ENCODE results near the gene UCK1. TPM values are rescaled to one million over a fixed set of nuclear protein-coding genes. Genes with fewer than 3 reads are reported as not detected.

UCK1 gene
- total and polyA plus RNA-seq, 11 donors = 16.4 to 45.1 (median 24.9) TPM

- Histone ChIP-seq H3K36me3 (peaks cover 3 to 65% (median 57%) of the 10 kb centered on the region in 9 donors), H3K27me3 (no peaks in the 10 kb centered on the region), H3K4me3 (no peak overlapping the region), H3K4me1 (peaks cover 0 to 24% (median 16%) of the 10 kb centered on the region in 12 donors), H3K27ac (no peak overlapping the region), H3K9me3 (no peaks in the 10 kb centered on the region)
- DNase-seq (no peak), ATAC-seq (no peak)
- 72 to 80% (median 76%) methylated on average over 7 of the region's 7 CpGs for WGBS, 4 donors
- intact Hi-C loops (cut with DNase I) = no loop called here
- TF ChIP-seq, protein P1, sequence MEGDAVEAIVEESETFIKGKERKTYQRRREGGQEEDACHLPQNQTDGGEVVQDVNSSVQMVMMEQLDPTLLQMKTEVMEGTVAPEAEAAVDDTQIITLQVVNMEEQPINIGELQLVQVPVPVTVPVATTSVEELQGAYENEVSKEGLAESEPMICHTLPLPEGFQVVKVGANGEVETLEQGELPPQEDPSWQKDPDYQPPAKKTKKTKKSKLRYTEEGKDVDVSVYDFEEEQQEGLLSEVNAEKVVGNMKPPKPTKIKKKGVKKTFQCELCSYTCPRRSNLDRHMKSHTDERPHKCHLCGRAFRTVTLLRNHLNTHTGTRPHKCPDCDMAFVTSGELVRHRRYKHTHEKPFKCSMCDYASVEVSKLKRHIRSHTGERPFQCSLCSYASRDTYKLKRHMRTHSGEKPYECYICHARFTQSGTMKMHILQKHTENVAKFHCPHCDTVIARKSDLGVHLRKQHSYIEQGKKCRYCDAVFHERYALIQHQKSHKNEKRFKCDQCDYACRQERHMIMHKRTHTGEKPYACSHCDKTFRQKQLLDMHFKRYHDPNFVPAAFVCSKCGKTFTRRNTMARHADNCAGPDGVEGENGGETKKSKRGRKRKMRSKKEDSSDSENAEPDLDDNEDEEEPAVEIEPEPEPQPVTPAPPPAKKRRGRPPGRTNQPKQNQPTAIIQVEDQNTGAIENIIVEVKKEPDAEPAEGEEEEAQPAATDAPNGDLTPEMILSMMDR (IDR thresholded peaks at IDR 0.05) = no peak
- TF ChIP-seq POLR2A (IDR thresholded peaks at IDR 0.05) = no peak
These were observed 31.8 kb downstream of the UCK1 start for GRCh38 chr9:131499254-131499767.

DNA sequence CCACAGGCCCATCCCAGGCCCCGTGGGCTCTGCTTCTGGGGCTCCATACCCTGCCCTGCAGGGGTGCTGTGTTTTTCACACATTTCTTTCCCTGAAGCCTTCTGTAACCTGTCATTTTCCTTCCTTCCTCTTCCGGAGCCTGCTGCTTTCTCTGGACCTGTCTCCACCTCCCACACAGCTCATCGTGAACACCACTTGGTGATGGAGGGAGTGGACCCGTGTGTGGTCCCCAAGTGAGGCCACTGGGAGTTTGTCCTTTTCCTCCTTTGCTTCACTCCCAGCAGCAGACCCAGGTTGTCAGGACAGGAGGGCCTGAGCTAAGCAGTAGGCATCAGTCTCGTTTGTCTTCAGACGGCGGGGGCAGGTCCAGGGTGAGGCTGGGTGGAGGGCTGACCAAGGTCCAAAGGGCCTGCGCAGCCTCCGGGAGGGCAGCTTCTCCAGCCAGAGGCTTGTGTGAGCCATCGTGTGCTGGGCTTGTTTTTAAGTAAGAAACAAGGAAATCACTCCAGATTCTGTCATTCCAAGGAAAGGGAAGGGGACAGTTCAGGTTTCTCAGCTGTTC, 34.1 kb downstream of the UCK1 start:
- peaks cover 4 to 89% (median 81%) of the 10 kb centered on the region in 9 donors for H3K36me3 ChIP-seq
- H3K4me1 ChIP-seq = peaks cover 0 to 5% (median 2%) of the 10 kb centered on the region in 12 donors
- 75 to 80% (median 78%) methylated on average over 10 of the region's 10 CpGs for WGBS, 4 donors
- no peak overlapping the region for H3K27ac ChIP-seq
- intact Hi-C loops (cut with DNase I) = no loop called here
- no peaks in the 10 kb centered on the region for H3K9me3 ChIP-seq
- no peak overlapping the region for H3K4me3 ChIP-seq
- H3K27me3 ChIP-seq = no peaks in the 10 kb centered on the region
- ATAC-seq (no peak), DNase-seq (peak in 1 of 5 donors; percentile 42)
- TF ChIP-seq POLR2A (IDR thresholded peaks at IDR 0.05) = no peak
- TF ChIP-seq, protein P1 (IDR thresholded peaks at IDR 0.05) = no peak

GRCh38 chr9:131495785-131496184, 35.3 kb downstream of the UCK1 start:
- Histone ChIP-seq H3K27ac (no peak overlapping the region), H3K4me3 (no peak overlapping the region), H3K9me3 (no peaks in the 10 kb centered on the region), H3K36me3 (peaks cover 5 to 99% (median 92%) of the 10 kb centered on the region in 9 donors), H3K4me1 (no peaks in the 10 kb centered on the region), H3K27me3 (no peaks in the 10 kb centered on the region)
- DNase-seq (peak in 1 of 5 donors; percentile 39), ATAC-seq (no peak)
- intact Hi-C loops (cut with DNase I) = no loop called here
- no peak for TF ChIP-seq POLR2A (IDR thresholded peaks at IDR 0.05)
- TF ChIP-seq, protein P1 (IDR thresholded peaks at IDR 0.05) = no peak
- 84 to 90% (median 87%) methylated on average over 22 of the region's 22 CpGs for WGBS, 4 donors

DNA sequence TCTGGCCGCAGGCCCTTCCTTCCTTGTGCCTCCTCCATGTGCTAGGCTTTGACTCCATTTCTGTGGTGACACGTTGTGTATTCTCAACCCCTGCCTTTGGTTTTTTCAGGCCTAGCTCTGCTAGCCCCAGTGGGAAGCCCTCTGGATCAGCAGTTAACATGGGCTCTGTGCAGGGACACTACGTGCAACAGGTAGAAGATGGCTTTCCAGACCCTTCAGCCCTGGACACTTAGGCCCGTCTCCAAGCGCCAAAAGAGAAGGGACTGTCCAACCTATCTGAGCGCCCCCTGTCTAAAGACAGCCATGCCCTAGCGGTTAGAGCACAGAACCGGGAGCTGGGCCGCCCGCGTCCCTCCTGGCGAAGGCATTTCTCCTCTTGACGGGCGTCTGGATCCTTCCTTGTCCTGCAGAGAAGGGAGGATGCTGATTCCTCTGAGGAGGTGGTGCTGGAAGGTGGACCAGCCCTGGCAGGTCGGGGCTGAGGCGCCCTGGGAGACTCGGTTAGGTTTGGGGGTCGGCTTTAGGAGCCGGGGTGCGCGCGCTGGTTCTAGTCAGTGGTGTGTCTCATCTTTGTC, 36.7 kb downstream of the UCK1 start:
- 90 to 93% (median 92%) methylated on average over 22 of the region's 22 CpGs for WGBS, 4 donors
- intact Hi-C loops (cut with DNase I) = no loop called here
- no peak overlapping the region for H3K27ac ChIP-seq
- H3K9me3 ChIP-seq = no peaks in the 10 kb centered on the region
- no peak for ATAC-seq
- H3K4me3 ChIP-seq = no peak overlapping the region
- DNase-seq = peak in 1 of 5 donors; percentile 60
- peaks cover 5 to 100% (median 99%) of the 10 kb centered on the region in 9 donors for H3K36me3 ChIP-seq
- no peak for TF ChIP-seq POLR2A (IDR thresholded peaks at IDR 0.05)
- TF ChIP-seq, protein P1 (IDR thresholded peaks at IDR 0.05) = no peak
- H3K27me3 ChIP-seq = no peaks in the 10 kb centered on the region
- H3K4me1 ChIP-seq = no peaks in the 10 kb centered on the region
